Effector CD4-positive, alpha-beta T cell (primary cell): Measurements from ENCODE around the gene MCF2L2.
A peak's percentile ranks its signal among the peaks of the same experiment; 100 is the strongest.
"Not testable (repeated sequence)": the region's sequence is repeated elsewhere in the genome, so short reads cannot be mapped to it uniquely, and the experiment has no call there.

Experiments used
- DNase-seq: peaks from one replicate; pipeline ENCODE4 v3.0.0-alpha.2; 2020
- total RNA-seq: gene quantifications from one replicate; lab custom pipeline; 2026; lab: John Stamatoyannopoulos, UW

The MCF2L2 gene
- total RNA-seq: 18.2 reads per million, percentile 45 among the genes with 10 or more reads in this experiment

- peak; percentile 63 for DNase-seq
These were observed at the start of gene MCF2L2 for GRCh38 chr3:183428447-183429211. TSS of gene MCF2L2 (minus strand) at chr3:183428619. CDS start at chr3:183427977, 642 bp downstream.

GRCh38 chr3:183477801-183478456 is 49.5 kb upstream of the MCF2L2 start:
- no peak for DNase-seq

- not testable (repeated sequence) for DNase-seq
These were observed 47.3 kb upstream of the MCF2L2 start for GRCh38 chr3:183475764-183476162.

- no peak for DNase-seq
These were observed 46.8 kb upstream of the MCF2L2 start for GRCh38 chr3:183475016-183475763.

- no peak for DNase-seq
These were observed 45.5 kb upstream of the MCF2L2 start for GRCh38 chr3:183473969-183474368.

GRCh38 chr3:183472155-183472554 is 43.7 kb upstream of the MCF2L2 start:
- DNase-seq: no peak

GRCh38 chr3:183468424-183468823 is 40.0 kb upstream of the MCF2L2 start:
- DNase-seq: no peak

- no peak for DNase-seq
These were observed 38.2 kb upstream of the MCF2L2 start for GRCh38 chr3:183466575-183466974.

- DNase-seq: not testable (repeated sequence)
These were observed 37.3 kb upstream of the MCF2L2 start for GRCh38 chr3:183465710-183466109.

- DNase-seq: no peak
These were observed 36.1 kb upstream of the MCF2L2 start for GRCh38 chr3:183464480-183464879.

- DNase-seq: no peak
These were observed 31.9 kb upstream of the MCF2L2 start for GRCh38 chr3:183460081-183461055.

- no peak for DNase-seq
These were observed 26.7 kb upstream of the MCF2L2 start for GRCh38 chr3:183455089-183455488.

- no peak for DNase-seq
These were observed 25.6 kb upstream of the MCF2L2 start for GRCh38 chr3:183454064-183454463.

GRCh38 chr3:183449791-183450190 is 21.4 kb upstream of the MCF2L2 start:
- no peak for DNase-seq

- DNase-seq: no peak
These were observed 21.0 kb upstream of the MCF2L2 start for GRCh38 chr3:183449391-183449790.

GRCh38 chr3:183448369-183449128 is 20.1 kb upstream of the MCF2L2 start:
- DNase-seq: no peak

GRCh38 chr3:183447206-183448001 is 19.0 kb upstream of the MCF2L2 start:
- DNase-seq: peak; percentile 41

GRCh38 chr3:183446838-183447205 is 18.4 kb upstream of the MCF2L2 start:
- no peak for DNase-seq

GRCh38 chr3:183444748-183445147 is 16.3 kb upstream of the MCF2L2 start:
- no peak for DNase-seq
